TTC549 (cell line): ENCODE results near the gene SYTL2.

Experiments
- FAIRE-seq: peaks from 2 replicates; lab custom pipeline; 2012; peaks lifted over from hg19 to GRCh38; lab: Jason Lieb, UNC

Gene SYTL2

GRCh38 chr11:85647604-85648299, 163.2 kb downstream of the SYTL2 start, which contains the start of gene TMEM126A:
TSS of gene TMEM126A (plus strand) at chr11:85647967. CDS start at chr11:85650256, 2,289 bp downstream.
- FAIRE-seq: no peak

- no peak for FAIRE-seq
Observed at GRCh38 chr11:85647078-85647477, 163.9 kb downstream of the SYTL2 start.
